GM12864 (cell line): ENCODE measurements around the gene PRKACB.

Experiments
- DNase-seq: peaks from one replicate; pipeline ENCODE4 v3.0.0-alpha.2; 2011; ENCODE audit warnings: low read depth
- H3K4me3 ChIP-seq: 2 replicates; pipeline ENCODE4 v1.5.1; 2011; ENCODE audit warnings: mild to moderate bottlenecking, low read depth, low read length, control low read depth
- CTCF ChIP-seq: IDR thresholded peaks from 2 replicates; pipeline ENCODE4 v1.5.1; 2011; ENCODE audit warnings: low read depth, mild to moderate bottlenecking, moderate library complexity, low read length, control low read depth, inconsistent platforms; ENCODE audit errors: missing control alignments

PRKACB gene

GRCh38 chr1:84242641-84243040 lies 98.6 kb downstream of the PRKACB start:
- no peak overlapping the region for H3K4me3 ChIP-seq
- TF ChIP-seq CTCF = no peak
- no peak for DNase-seq

GRCh38 chr1:84245563-84245962 lies 101.5 kb downstream of the PRKACB start:
- no peak overlapping the region for H3K4me3 ChIP-seq
- no peak for DNase-seq
- TF ChIP-seq CTCF = no peak

- no peak for DNase-seq
- H3K4me3 ChIP-seq = no peak overlapping the region
- TF ChIP-seq CTCF = no peak
These were observed 102.1 kb downstream of the PRKACB start for GRCh38 chr1:84246213-84246612.

GRCh38 chr1:84247425-84248220 lies 103.6 kb downstream of the PRKACB start:
- H3K4me3 ChIP-seq = no peak overlapping the region
- DNase-seq = no peak
- no peak for TF ChIP-seq CTCF

- TF ChIP-seq CTCF = no peak
- no peak for DNase-seq
- H3K4me3 ChIP-seq = no peak overlapping the region
These were observed 106.6 kb downstream of the PRKACB start for GRCh38 chr1:84250668-84251067.

GRCh38 chr1:84253036-84253435 lies 109.0 kb downstream of the PRKACB start:
- no peak overlapping the region for H3K4me3 ChIP-seq
- no peak for DNase-seq
- TF ChIP-seq CTCF = no peak

GRCh38 chr1:84253891-84254290 lies 109.8 kb downstream of the PRKACB start:
- no peak for DNase-seq
- H3K4me3 ChIP-seq = no peak overlapping the region

More at GRCh38 chr1:84253891-84254290, 109.8 kb downstream of the PRKACB start:
- no peak for TF ChIP-seq CTCF
